Measurements from ENCODE around the gene GRIN1. TPM values are rescaled to one million over a fixed set of nuclear protein-coding genes. Genes with fewer than 3 reads are reported as not detected.

Gene GRIN1
- total and polyA plus RNA-seq, 2 of the 8 experiments (the other 6 are each of a cell fraction or from before 2014, with no cell fraction given), result 0.48 to 2.1 TPM

DNA sequence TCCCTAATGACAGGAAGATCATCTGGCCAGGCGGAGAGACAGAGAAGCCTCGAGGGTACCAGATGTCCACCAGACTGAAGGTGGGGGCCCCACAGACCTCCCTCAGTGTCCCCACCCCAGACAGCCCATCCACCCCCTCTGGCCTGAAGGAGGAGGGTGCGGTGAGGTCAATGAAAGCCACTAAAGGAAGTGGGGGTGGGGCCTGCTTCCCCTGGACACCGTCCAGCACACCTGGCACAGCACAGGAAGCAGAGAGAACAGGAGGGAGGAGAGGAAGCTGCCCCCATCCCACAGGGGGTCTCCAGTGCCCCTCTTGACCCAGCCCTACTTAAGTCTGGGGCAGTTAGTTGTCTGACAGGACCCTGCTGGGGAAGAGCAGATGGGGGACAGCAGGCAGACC lies 19.7 kb downstream of the GRIN1 start:
- H3K27ac ChIP-seq (ENCODE audit: low read depth, low read length), result no peak overlapping the region
- H3K4ac ChIP-seq (replicated peaks; ENCODE audit: insufficient read length, low read depth, low read length), result no peak overlapping the region
- POLR2A ChIA-PET (ENCODE audit: partially characterized antibody), result interaction anchor here (1.1 to 2.9 kb wide), 2 partner anchors 11 to 82 kb away, joined by 3 to 7 read pairs; partner anchors contain the start of genes LRRC26 and TUBB4B
- CTCF ChIA-PET (ENCODE audit: partially characterized antibody), result interaction anchor here (1.1 to 1.3 kb wide), 2 partner anchors 16 to 129 kb away, joined by 4 read pairs; no protein-coding TSS in a partner anchor
- H4K91ac ChIP-seq (replicated peaks; ENCODE audit: insufficient read length, low read length), result no peak overlapping the region
- H4K5ac ChIP-seq (ENCODE audit: insufficient read length, low read depth, low read length), result no peak overlapping the region
- no peak overlapping the region for H3K14ac ChIP-seq (ENCODE audit: insufficient read length)
- no peaks in the 10 kb centered on the region for H3K79me2 ChIP-seq (ENCODE audit: control insufficient read depth in 1 of 2, insufficient read depth in 2 of 2, low read length in 2 of 2)
- 80% methylated on average over 3 of the region's 4 CpGs; no CpG with 5 or more reads in 1 of the 2 experiments for WGBS, 2 experiments (ENCODE audit: extremely low coverage in 1 of 2, insufficient coverage in 1 of 2, insufficient read length in 1 of 2, insufficient replicate concordance in 2 of 2, low coverage in 1 of 2, low lambda C conversion rate in 2 of 2, missing lambda C conversion rate in 1 of 2)
- no peaks in the 10 kb centered on the region for H3K36me3 ChIP-seq (ENCODE audit: control insufficient read depth in 2 of 4, insufficient read depth in 4 of 4, low read length in 3 of 4)
- H4K20me1 ChIP-seq (replicated peaks in 1 of 2; ENCODE audit: control insufficient read depth in 1 of 2, insufficient read depth in 2 of 2, low read length in 2 of 2), result peaks cover 0 to 21% of the 10 kb centered on the region in 2 experiments
- no peaks in the 10 kb centered on the region; the same call in 1 of the 2 replicates for H3K79me1 ChIP-seq (ENCODE audit: low read depth, low read length)
- no peak overlapping the region for H3K4me3 ChIP-seq (ENCODE audit: extremely low read depth in 1 of 4, insufficient read depth in 2 of 4, low read depth in 3 of 4, low read length in 4 of 4)
- no peak for FAIRE-seq
- no peak overlapping the region for H3K4me2 ChIP-seq (ENCODE audit: insufficient read depth in 1 of 2, low read depth in 2 of 2, low read length in 2 of 2)
- peaks cover 0 to 13% (median 12%) of the 10 kb centered on the region in 4 experiments; a peak in 6 of 7 replicates for H3K4me1 ChIP-seq (replicated peaks in 1 of 4; ENCODE audit: control insufficient read depth in 3 of 4, insufficient read depth in 4 of 4, low read length in 3 of 4)
- peaks cover 10% of the 10 kb centered on the region; the same call in 1 of the 2 replicates for H3K23me2 ChIP-seq (ENCODE audit: low read depth, low read length)
- DNase-seq (ENCODE audit: low read depth in 1 of 2, low spot score in 2 of 2), result no peak
- 0 out of 2 replicates have a peak overlapping the region, but pooled peaks have one; percentile 46 for H2BK15ac ChIP-seq (ENCODE audit: low read length)
- H3K9ac ChIP-seq (replicated peaks in 1 of 4; ENCODE audit: extremely low read depth in 1 of 4, low read depth in 3 of 4, low read length in 3 of 4), result no peak overlapping the region
- TF ChIP-seq NANOG (IDR thresholded peaks at IDR 0.05; ENCODE audit: insufficient read depth, low read depth, low read length, poor library complexity, severe bottlenecking), result no peak
- TF ChIP-seq SAP30 (IDR thresholded peaks at IDR 0.05; ENCODE audit: insufficient read depth, insufficient replicate concordance, low read length), result no peak
- H2BK5ac ChIP-seq (ENCODE audit: low read depth, low read length), result no peak overlapping the region
- no peak overlapping the region for H3K23ac ChIP-seq (ENCODE audit: insufficient read length)
- H2BK120ac ChIP-seq (replicated peaks; ENCODE audit: low read depth, low read length), result no peak overlapping the region
- no peak overlapping the region for H4K8ac ChIP-seq (ENCODE audit: extremely low read depth, insufficient read depth, low read length)
- no peak overlapping the region for H3K56ac ChIP-seq (replicated peaks; ENCODE audit: insufficient read length, low read depth, low read length)
- no peak overlapping the region for H2AFZ ChIP-seq (ENCODE audit: low read length)
- peaks cover 49 to 87% (median 84%) of the 10 kb centered on the region in 4 experiments for H3K27me3 ChIP-seq (replicated peaks in 1 of 4; ENCODE audit: control insufficient read depth in 3 of 4, extremely low read depth in 1 of 4, insufficient read depth in 3 of 4, low read length in 3 of 4)
- H3K9me3 ChIP-seq (ENCODE audit: insufficient read depth in 2 of 2, low read depth in 1 of 2, low read length in 1 of 2), result no peaks in the 10 kb centered on the region
- H3K18ac ChIP-seq (ENCODE audit: extremely low read depth, low read length), result no peak overlapping the region
- H2AK5ac ChIP-seq (ENCODE audit: low read depth, low read length), result no peak overlapping the region
- H2BK12ac ChIP-seq (ENCODE audit: low read depth, low read length), result no peak overlapping the region
- no peak overlapping the region for H2BK20ac ChIP-seq (ENCODE audit: low read length)

Data from H1 (cell line).